Endothelial cell of umbilical vein (primary cell): ENCODE results near the gene KAT7. TPM values are rescaled to one million over a fixed set of nuclear protein-coding genes. Genes with fewer than 3 reads are reported as not detected.

Source experiments
- BruUV-seq: library from RNA; stranded (reverse); fragments of 400-500 nt; replicated peaks from 2 replicates; lab custom pipeline; 2021; lab: Mats Ljungman, UMichigan
- CTCF ChIA-PET: fragments of 300-600, 350-600 bp; sonication (Branson Sonifier 250); formaldehyde crosslinking; loops from one replicate; lab custom pipeline; 2021; ENCODE audit warnings: antibody characterized with exemption, inconsistent platforms; lab: Charles Lee
- POLR2A ChIA-PET: fragments of 300-600, 350-600 bp; sonication (Branson Sonifier 250); formaldehyde crosslinking; loops from one replicate; lab custom pipeline; 2021; ENCODE audit warnings: antibody characterized with exemption, inconsistent platforms; lab: Charles Lee
- DNase-seq: peaks from one replicate; pipeline ENCODE4 v3.0.0-alpha.2; 2011; ENCODE audit warnings: low read depth, low spot score
- FAIRE-seq: peaks from 2 replicates; lab custom pipeline; 2011; peaks lifted over from hg19 to GRCh38; lab: Jason Lieb, UNC
- H2AFZ ChIP-seq: 2 replicates; pipeline ENCODE4 v1.6.0; 2012; ENCODE audit warnings: low read depth, low read length, control low read depth, inconsistent platforms
- H3K27ac ChIP-seq: 2 replicates; pipeline ENCODE4 v1.5.1; 2011; ENCODE audit warnings: low read depth, mild to moderate bottlenecking, control low read depth, low read length, moderate library complexity; ENCODE audit not compliant: insufficient read depth
- H3K27me3 ChIP-seq, 2 experiments: 2 replicates each; pipeline versions ENCODE4 v1.6.0 to v1.6.1; 2011; ENCODE audit warnings: low read length in 2 of 2, mixed read lengths in 1 of 2; ENCODE audit not compliant: control insufficient read depth in 2 of 2, insufficient read depth in 2 of 2
- H3K36me3 ChIP-seq, 2 experiments: 2 replicates in 1 of 2; 3 replicates in 1 of 2; pipeline ENCODE4 v1.5.1; 2011; ENCODE audit warnings: low read length in 2 of 2, mild to moderate bottlenecking in 1 of 2, moderate library complexity in 1 of 2; ENCODE audit not compliant: control insufficient read depth in 2 of 2, insufficient read depth in 2 of 2; ENCODE audit errors: extremely low read depth in 1 of 2
- H3K4me1 ChIP-seq: 3 replicates; pipeline ENCODE4 v1.5.1; 2011; ENCODE audit warnings: mild to moderate bottlenecking, low read length; ENCODE audit not compliant: control insufficient read depth, insufficient read depth; ENCODE audit errors: extremely low read depth
- H3K4me2 ChIP-seq: 2 replicates; pipeline ENCODE4 v1.6.1; 2011; ENCODE audit warnings: low read length, control low read depth, mixed read lengths; ENCODE audit not compliant: insufficient read depth
- H3K4me3 ChIP-seq, 3 experiments: fragments of 200-600 bp in 1 of 3; sonication (generic), shearing (Covaris generic) in 1 of 3; replicated peaks in 1 of 3; 2 replicates each; pipeline ENCODE4 v1.5.1; 2011 to 2016; ENCODE audit warnings: control low read depth in 3 of 3, low read length in 3 of 3, mild to moderate bottlenecking in 2 of 3, inconsistent platforms in 1 of 3, low read depth in 1 of 3, moderate library complexity in 1 of 3; ENCODE audit not compliant: insufficient read depth in 1 of 3
- H3K79me2 ChIP-seq: 2 replicates; pipeline ENCODE4 v1.6.0; 2012; ENCODE audit warnings: low read length, inconsistent platforms; ENCODE audit not compliant: control insufficient read depth, insufficient read depth
- H3K9ac ChIP-seq: replicated peaks from 2 replicates; pipeline ENCODE3; 2011; ENCODE audit warnings: low read length, control low read depth; ENCODE audit not compliant: insufficient read depth; ENCODE audit errors: extremely low read depth
- H3K9me1 ChIP-seq: replicated peaks from 3 replicates; pipeline ENCODE4 v1.6.0; 2011; ENCODE audit warnings: mild to moderate bottlenecking, low read length; ENCODE audit not compliant: control insufficient read depth, insufficient read depth; ENCODE audit errors: extremely low read depth
- H3K9me3 ChIP-seq: replicated peaks from 2 replicates; pipeline ENCODE4 v1.5.1; 2012; ENCODE audit warnings: low read length, inconsistent platforms; ENCODE audit not compliant: control insufficient read depth, insufficient read depth
- H4K20me1 ChIP-seq: replicated peaks from 2 replicates; pipeline ENCODE3; 2011; ENCODE audit warnings: mild to moderate bottlenecking, low read length; ENCODE audit not compliant: control insufficient read depth, insufficient read depth; ENCODE audit errors: extremely low read depth
- EZH2 ChIP-seq: IDR thresholded peaks from 2 replicates; pipeline ENCODE4 v1.6.1; 2012; ENCODE audit warnings: borderline replicate concordance, low read depth, mild to moderate bottlenecking, moderate library complexity, low read length, inconsistent platforms; ENCODE audit not compliant: severe bottlenecking
- FOS ChIP-seq: IDR thresholded peaks from 2 replicates; pipeline ENCODE4 v1.6.1; 2011; ENCODE audit warnings: mild to moderate bottlenecking, low read length, moderate library complexity, borderline replicate concordance; ENCODE audit not compliant: insufficient read depth
- GATA2 ChIP-seq: IDR thresholded peaks from 2 replicates; pipeline ENCODE4 v1.7.0; 2011; ENCODE audit warnings: low read depth, mild to moderate bottlenecking, moderate library complexity, mixed read lengths, low read length; ENCODE audit not compliant: insufficient read length, insufficient read depth
- JUN ChIP-seq: IDR thresholded peaks from 2 replicates; pipeline ENCODE4 v1.6.1; 2011; ENCODE audit warnings: borderline replicate concordance, low read depth; ENCODE audit not compliant: insufficient read length, insufficient read depth
- POLR2A ChIP-seq: IDR thresholded peaks from 2 replicates; pipeline ENCODE4 v1.6.1; 2012; ENCODE audit warnings: low read depth, mild to moderate bottlenecking, control low read depth, low read length
- POLR2AphosphoS5 ChIP-seq: IDR thresholded peaks from 2 replicates; pipeline ENCODE4 v1.6.1; 2012; ENCODE audit warnings: low read depth, mild to moderate bottlenecking, control low read depth, low read length, moderate library complexity; ENCODE audit not compliant: insufficient read depth
- dilution Hi-C: fragments of 300-500 bp; cut with MboI; formaldehyde crosslinking; loops from one replicate; pipeline ENCODE4 v1.15.0; 2019; ENCODE audit warnings: low sequenced_read_pairs; ENCODE audit not compliant: extremely low pct_ligation_motif_present
- intact Hi-C: fragments of 100-400 bp; cut with micrococcal nuclease; formaldehyde crosslinking; loops from one replicate; pipeline ENCODE4 v1.10.0; 2022
- polyA plus RNA-seq, 4 experiments: library from polyadenylated mRNA; depleted of rRNA in 3 of 4; stranded (reverse) in 3 of 4; unstranded in 1 of 4; fragments of >200 nt; gene quantifications; 2 replicates each; pipeline versions ENCODE4 v1.2.1 to v1.2.3, GENCODE V29; 2011 to 2012; ENCODE audit warnings: missing spikeins in 1 of 4
- total RNA-seq: library from RNA; stranded (reverse); gene quantifications from 2 replicates; pipeline ENCODE4 v1.2.3, GENCODE V29; 2021
- TF ChIP-seq, protein P1 (sequence below), 2 donors: IDR thresholded peaks; 1 replicate in 1 of 2; 2 replicates in 1 of 2; pipeline ENCODE4 v1.5.1; 2011; ENCODE audit warnings: low read length in 2 of 2, mild to moderate bottlenecking in 2 of 2, moderate library complexity in 2 of 2, control low read depth in 1 of 2, inconsistent platforms in 1 of 2, low read depth in 1 of 2; ENCODE audit not compliant: insufficient read depth in 1 of 2; ENCODE audit errors: extremely low read depth in 1 of 2

The KAT7 gene
- total and polyA plus RNA-seq, 2 donors (not counting 3 experiments of a cell fraction or from before 2014, with no cell fraction given): 44.5 to 66.2 TPM

DNA sequence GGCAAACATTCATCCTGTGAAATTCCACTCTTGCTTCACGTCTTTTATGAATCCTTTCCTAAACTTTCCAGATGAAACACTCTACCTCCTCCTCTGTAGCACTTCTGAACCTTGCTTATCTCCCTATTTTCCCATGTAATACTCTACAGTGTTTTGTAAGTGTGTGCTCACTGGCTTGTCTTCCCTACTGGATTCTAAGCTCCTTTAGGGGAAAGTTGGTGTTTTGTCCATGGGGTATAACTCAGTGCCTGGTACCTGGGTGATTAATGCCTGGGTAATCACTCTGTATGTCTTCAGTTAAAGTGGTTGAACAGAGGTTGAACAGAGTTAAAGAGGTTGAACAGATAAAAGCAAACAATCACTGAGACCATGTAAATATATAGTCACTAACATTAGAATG lies 3.8 kb upstream of the KAT7 start:
- no peaks in the 10 kb centered on the region for H3K27me3 ChIP-seq
- H3K9me3 ChIP-seq: no peaks in the 10 kb centered on the region
- H3K36me3 ChIP-seq: no peaks in the 10 kb centered on the region
- FAIRE-seq (no peak), DNase-seq (no peak)
- H3K79me2 ChIP-seq: peaks cover 5% of the 10 kb centered on the region
- dilution Hi-C loops: no loop called here
- TF ChIP-seq, protein P1, sequence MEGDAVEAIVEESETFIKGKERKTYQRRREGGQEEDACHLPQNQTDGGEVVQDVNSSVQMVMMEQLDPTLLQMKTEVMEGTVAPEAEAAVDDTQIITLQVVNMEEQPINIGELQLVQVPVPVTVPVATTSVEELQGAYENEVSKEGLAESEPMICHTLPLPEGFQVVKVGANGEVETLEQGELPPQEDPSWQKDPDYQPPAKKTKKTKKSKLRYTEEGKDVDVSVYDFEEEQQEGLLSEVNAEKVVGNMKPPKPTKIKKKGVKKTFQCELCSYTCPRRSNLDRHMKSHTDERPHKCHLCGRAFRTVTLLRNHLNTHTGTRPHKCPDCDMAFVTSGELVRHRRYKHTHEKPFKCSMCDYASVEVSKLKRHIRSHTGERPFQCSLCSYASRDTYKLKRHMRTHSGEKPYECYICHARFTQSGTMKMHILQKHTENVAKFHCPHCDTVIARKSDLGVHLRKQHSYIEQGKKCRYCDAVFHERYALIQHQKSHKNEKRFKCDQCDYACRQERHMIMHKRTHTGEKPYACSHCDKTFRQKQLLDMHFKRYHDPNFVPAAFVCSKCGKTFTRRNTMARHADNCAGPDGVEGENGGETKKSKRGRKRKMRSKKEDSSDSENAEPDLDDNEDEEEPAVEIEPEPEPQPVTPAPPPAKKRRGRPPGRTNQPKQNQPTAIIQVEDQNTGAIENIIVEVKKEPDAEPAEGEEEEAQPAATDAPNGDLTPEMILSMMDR (IDR thresholded peaks at IDR 0.05; ENCODE audit: extremely low read depth in 1 of 2, insufficient read depth in 1 of 2, low read depth in 1 of 2, low read length in 2 of 2): no peak
- no peak for TF ChIP-seq POLR2AphosphoS5
- TF ChIP-seq JUN: no peak
- no peak overlapping the region for H2AFZ ChIP-seq
- no peak overlapping the region for H3K27ac ChIP-seq
- H3K4me2 ChIP-seq: no peak overlapping the region
- no peaks in the 10 kb centered on the region for H3K9me1 ChIP-seq
- POLR2A ChIA-PET: no interaction called here
- peaks cover 17% of the 10 kb centered on the region for H3K4me1 ChIP-seq
- BruUV-seq: no TSS peak
- H3K9ac ChIP-seq: no peak overlapping the region
- intact Hi-C loops: no loop called here
- H3K4me3 ChIP-seq: no peak overlapping the region
- CTCF ChIA-PET: interaction anchor here (0.7 to 2.6 kb wide), 6 partner anchors 15 to 217 kb away, joined by 3 to 11 read pairs (median 3); partner anchors contain the start of gene SLC35B1
- no peaks in the 10 kb centered on the region for H4K20me1 ChIP-seq

DNA sequence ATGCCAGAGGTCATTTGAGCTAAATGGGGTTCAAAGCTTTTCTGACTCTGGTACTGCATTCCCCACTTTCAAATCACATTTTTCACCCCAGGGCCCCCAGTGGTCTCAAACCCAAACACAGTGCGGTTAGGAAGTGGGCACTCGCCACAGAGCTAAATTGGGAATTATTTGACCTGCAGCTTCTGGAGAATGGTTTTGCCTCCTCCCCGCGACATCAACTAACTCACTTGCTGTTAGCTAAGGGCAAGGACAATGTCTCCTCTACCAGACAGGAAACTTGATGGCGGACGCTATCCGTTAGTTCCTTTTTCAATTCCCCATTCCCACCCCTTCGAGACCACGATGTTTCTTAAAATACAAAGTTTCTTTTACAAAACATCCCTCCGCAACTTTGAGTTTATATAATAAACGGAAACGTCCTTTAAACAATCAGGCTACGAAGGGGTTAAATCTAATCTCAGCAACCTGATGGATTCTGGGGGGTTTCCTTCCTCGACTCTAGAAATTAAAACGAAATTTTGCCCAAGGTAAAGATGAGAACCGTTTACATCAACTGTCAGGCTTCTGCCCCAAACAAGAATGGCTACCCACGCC lies 500 bp upstream of the KAT7 start:
- Histone ChIP-seq H3K27me3 (no peaks in the 10 kb centered on the region), H2AFZ (peak overlapping the region; percentile 85), H3K9ac (peak overlapping the region; percentile 97), H3K27ac (peak overlapping the region; percentile 94), H3K4me3 (peak overlapping the region; percentile 40 to 82 (median 56)), H3K9me1 (no peaks in the 10 kb centered on the region), H4K20me1 (peaks cover 4% of the 10 kb centered on the region), H3K79me2 (peaks cover 37% of the 10 kb centered on the region), H3K9me3 (no peaks in the 10 kb centered on the region), H3K4me1 (peaks cover 16% of the 10 kb centered on the region), H3K4me2 (peak overlapping the region; percentile 81), H3K36me3 (peaks cover 4 to 8% of the 10 kb centered on the region in 2 experiments)
- intact Hi-C loops: loop anchor here (1.0 kb wide), 5 partner anchors 13 to 80 kb away; partner anchors contain the start of gene FAM117A
- dilution Hi-C loops: no loop called here
- no peak for DNase-seq
- TF ChIP-seq, protein P1 (IDR thresholded peaks at IDR 0.05; ENCODE audit: extremely low read depth in 1 of 2, insufficient read depth in 1 of 2, low read depth in 1 of 2, low read length in 2 of 2): no peak
- no peak for TF ChIP-seq EZH2
- TF ChIP-seq POLR2AphosphoS5: no peak
- TF ChIP-seq POLR2A: no peak
- TF ChIP-seq JUN: no peak
- TF ChIP-seq FOS: no peak
- no peak for TF ChIP-seq GATA2
- BruUV-seq: TSS peak; percentile 63
- FAIRE-seq: peak; percentile 52
- CTCF ChIA-PET: interaction anchor here (0.6 to 2.4 kb wide), 10 partner anchors 17 to 230 kb away, joined by 3 to 21 read pairs (median 4); partner anchors contain the start of genes FAM117A and SLC35B1
- POLR2A ChIA-PET: interaction anchor here (0.7 to 2.3 kb wide), 6 partner anchors 10 to 175 kb away, joined by 3 to 9 read pairs (median 3); partner anchors contain the start of genes FAM117A and SLC35B1
